ENCODE data around the gene LRRC8B.

The LRRC8B gene

GRCh38 chr1:89578946-89579684, 54.5 kb downstream of the LRRC8B start:
- Histone ChIP-seq H3K9me3 (ENCODE audit: insufficient read depth, low read length, severe bottlenecking) (no peaks in the 10 kb centered on the region), H3K27ac (ENCODE audit: low read length) (no peak overlapping the region), H3K36me3 (ENCODE audit: insufficient read depth, low read length) (peaks cover 34% of the 10 kb centered on the region), H3K4me2 (ENCODE audit: insufficient read depth, low read length) (no peak overlapping the region), H3K27me3 (ENCODE audit: insufficient read depth, low read length, poor library complexity) (no peaks in the 10 kb centered on the region), H4K20me1 (ENCODE audit: insufficient read depth, low read length) (no peaks in the 10 kb centered on the region), H3K4me1 (ENCODE audit: insufficient read depth, low read length) (no peaks in the 10 kb centered on the region), H2AFZ (ENCODE audit: low read depth, low read length) (no peak overlapping the region), H3K9ac (ENCODE audit: low read depth, low read length) (no peak overlapping the region), H3K79me2 (ENCODE audit: insufficient read depth, low read length) (no peaks in the 10 kb centered on the region), H3K4me3 (ENCODE audit: low read depth in 1 of 2, low read length in 2 of 2) (no peak overlapping the region)
- ATAC-seq (ENCODE audit: insufficient read depth, low read depth) (no peak), DNase-seq (no peak)
- TF ChIP-seq CTCF (IDR thresholded peaks at IDR 0.05; ENCODE audit: borderline replicate concordance, extremely low read depth, low read length, poor library complexity, severe bottlenecking) (no peak), EZH2 (IDR thresholded peaks at IDR 0.05; ENCODE audit: borderline replicate concordance, low read depth, low read length, severe bottlenecking) (no peak)

- peaks cover 34% of the 10 kb centered on the region for H3K36me3 ChIP-seq (ENCODE audit: insufficient read depth, low read length)
- H2AFZ ChIP-seq (ENCODE audit: low read depth, low read length): no peak overlapping the region
- H3K9me3 ChIP-seq (ENCODE audit: insufficient read depth, low read length, severe bottlenecking): no peaks in the 10 kb centered on the region
- no peaks in the 10 kb centered on the region for H3K27me3 ChIP-seq (ENCODE audit: insufficient read depth, low read length, poor library complexity)
- H3K4me1 ChIP-seq (ENCODE audit: insufficient read depth, low read length): no peaks in the 10 kb centered on the region
- DNase-seq: no peak
- H3K9ac ChIP-seq (ENCODE audit: low read depth, low read length): no peak overlapping the region
- H3K79me2 ChIP-seq (ENCODE audit: insufficient read depth, low read length): no peaks in the 10 kb centered on the region
- no peak overlapping the region for H3K4me3 ChIP-seq (ENCODE audit: low read depth in 1 of 2, low read length in 2 of 2)
- no peak overlapping the region for H3K4me2 ChIP-seq (ENCODE audit: insufficient read depth, low read length)
- TF ChIP-seq CTCF (IDR thresholded peaks at IDR 0.05; ENCODE audit: borderline replicate concordance, extremely low read depth, low read length, poor library complexity, severe bottlenecking): no peak
- no peak for TF ChIP-seq EZH2 (IDR thresholded peaks at IDR 0.05; ENCODE audit: borderline replicate concordance, low read depth, low read length, severe bottlenecking)
- no peak for ATAC-seq (ENCODE audit: insufficient read depth, low read depth)
- no peaks in the 10 kb centered on the region for H4K20me1 ChIP-seq (ENCODE audit: insufficient read depth, low read length)
- no peak overlapping the region for H3K27ac ChIP-seq (ENCODE audit: low read length)
Observed at GRCh38 chr1:89580036-89580435, 55.4 kb downstream of the LRRC8B start.

- no peak overlapping the region for H3K9ac ChIP-seq (ENCODE audit: low read depth, low read length)
- TF ChIP-seq CTCF (IDR thresholded peaks at IDR 0.05; ENCODE audit: borderline replicate concordance, extremely low read depth, low read length, poor library complexity, severe bottlenecking): no peak
- TF ChIP-seq EZH2 (IDR thresholded peaks at IDR 0.05; ENCODE audit: borderline replicate concordance, low read depth, low read length, severe bottlenecking): no peak
- H3K36me3 ChIP-seq (ENCODE audit: insufficient read depth, low read length): peaks cover 32% of the 10 kb centered on the region
- no peaks in the 10 kb centered on the region for H4K20me1 ChIP-seq (ENCODE audit: insufficient read depth, low read length)
- no peak overlapping the region for H3K27ac ChIP-seq (ENCODE audit: low read length)
- DNase-seq (no peak), ATAC-seq (ENCODE audit: insufficient read depth, low read depth) (no peak)
- H3K9me3 ChIP-seq (ENCODE audit: insufficient read depth, low read length, severe bottlenecking): no peaks in the 10 kb centered on the region
- no peaks in the 10 kb centered on the region for H3K27me3 ChIP-seq (ENCODE audit: insufficient read depth, low read length, poor library complexity)
- no peak overlapping the region for H2AFZ ChIP-seq (ENCODE audit: low read depth, low read length)
- H3K4me1 ChIP-seq (ENCODE audit: insufficient read depth, low read length): no peaks in the 10 kb centered on the region
- no peaks in the 10 kb centered on the region for H3K79me2 ChIP-seq (ENCODE audit: insufficient read depth, low read length)
- no peak overlapping the region for H3K4me3 ChIP-seq (ENCODE audit: low read depth in 1 of 2, low read length in 2 of 2)
- H3K4me2 ChIP-seq (ENCODE audit: insufficient read depth, low read length): no peak overlapping the region
Observed at GRCh38 chr1:89581859-89582258, 57.2 kb downstream of the LRRC8B start.

Measured in DND-41 (cell line).